VCaP (cell line): ENCODE measurements around the gene TMX1.

Experiments used
- H3K27ac ChIP-seq: fragments of 450-650 bp; 2 replicates; pipeline ENCODE4 v1.5.1; 2017
- CTCF ChIP-seq: fragments of 450-650 bp; conservative IDR thresholded peaks from 2 replicates; pipeline ENCODE4 v1.5.1; 2017; ENCODE audit warnings: mild to moderate bottlenecking, moderate library complexity

The TMX1 gene

GRCh38 chr14:51294951-51295525, 55.0 kb downstream of the TMX1 start:
- no peak for TF ChIP-seq CTCF
- H3K27ac ChIP-seq: no peak overlapping the region

DNA sequence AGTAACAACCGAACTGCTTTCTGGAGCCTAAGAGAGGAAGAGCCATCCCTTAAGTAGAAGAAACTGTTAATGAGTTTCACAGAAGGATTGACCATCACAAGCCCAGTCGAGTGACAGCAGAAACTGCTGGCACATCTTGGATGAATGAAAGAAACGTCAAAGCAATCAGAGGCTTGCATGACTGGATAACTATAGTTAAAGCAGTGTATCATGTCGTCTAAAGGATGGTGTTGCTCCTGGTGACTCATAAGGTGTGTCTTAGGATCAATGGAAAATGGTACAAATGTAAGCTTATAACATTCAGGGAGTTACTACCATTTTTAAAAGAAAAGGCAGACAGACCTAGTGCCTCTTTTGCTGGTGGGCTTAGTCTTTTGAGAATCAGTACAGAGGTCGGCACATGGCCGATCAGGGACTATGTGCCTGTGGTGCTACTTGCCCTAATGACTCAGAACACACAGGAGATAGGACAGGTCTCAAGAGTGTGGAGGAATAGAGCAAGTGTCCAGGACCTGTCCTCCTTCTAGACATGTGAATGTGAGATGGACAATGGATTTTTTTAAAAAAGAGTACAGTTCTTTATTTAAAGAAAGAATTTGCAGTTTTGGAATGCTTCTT, 55.7 kb downstream of the TMX1 start:
- TF ChIP-seq CTCF: no peak

GRCh38 chr14:51297066-51297465, 57.0 kb downstream of the TMX1 start:
- no peak overlapping the region for H3K27ac ChIP-seq
- no peak for TF ChIP-seq CTCF

More for the DNA sequence above, 55.7 kb downstream of the TMX1 start:
- no peak overlapping the region for H3K27ac ChIP-seq

DNA sequence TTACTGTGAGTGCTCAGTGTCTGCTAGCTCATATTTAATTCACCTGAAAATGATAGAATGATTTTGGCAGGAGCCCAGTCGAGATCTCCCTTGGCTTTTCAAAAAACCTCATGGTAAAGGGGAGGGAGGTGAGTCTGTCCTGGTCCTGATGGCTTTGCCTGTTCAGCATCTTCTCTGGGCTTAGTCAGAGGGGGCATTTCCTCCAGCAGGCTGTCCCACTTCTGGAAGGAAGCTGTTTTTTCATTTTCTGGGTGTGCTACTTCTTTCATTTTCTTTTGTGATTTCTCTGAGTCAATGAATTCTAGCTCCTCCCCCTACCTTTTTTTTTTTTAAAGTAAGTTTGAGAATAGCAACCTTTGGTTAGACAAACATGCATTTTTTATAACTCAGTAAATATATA, 58.8 kb downstream of the TMX1 start:
- H3K27ac ChIP-seq: no peak overlapping the region
- no peak for TF ChIP-seq CTCF

DNA sequence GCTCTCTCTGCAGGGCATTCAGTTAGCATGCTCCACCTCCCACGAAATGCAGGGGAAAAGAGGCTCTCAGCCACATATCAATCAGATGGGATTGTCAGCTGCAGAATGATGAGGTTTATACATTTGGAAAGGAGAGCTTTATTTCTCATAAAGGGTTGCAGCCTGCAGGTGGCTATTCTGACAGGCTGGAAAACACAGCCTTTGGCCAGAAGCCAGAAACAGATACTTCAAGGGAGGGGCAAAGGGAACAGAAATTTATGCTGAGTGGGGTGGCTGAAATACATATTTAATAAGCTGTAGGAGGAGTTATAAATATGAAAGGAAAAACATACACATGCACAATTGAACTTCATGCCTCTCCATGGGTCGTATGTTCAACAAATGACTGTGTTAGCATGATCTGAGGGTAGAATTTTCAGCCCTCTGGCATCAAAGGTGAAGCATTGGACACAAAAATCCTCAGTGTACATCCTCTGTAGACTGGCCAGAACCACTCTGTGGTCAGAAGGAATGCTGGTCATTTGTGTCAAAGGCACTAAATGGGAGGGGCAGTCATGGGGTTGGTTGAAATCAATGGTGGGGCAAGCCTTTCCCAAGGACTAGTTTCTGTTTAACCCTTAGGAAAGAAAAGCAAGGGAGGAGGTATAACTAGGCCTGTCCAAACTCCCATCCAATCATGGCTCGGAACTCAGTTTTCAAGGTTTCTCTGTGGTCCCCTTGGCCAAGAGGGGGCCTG, 62.4 kb downstream of the TMX1 start:
- H3K27ac ChIP-seq: no peak overlapping the region
- TF ChIP-seq CTCF: 0 out of 2 replicates have a peak, but pooled peaks have one; percentile 10

- no peak for TF ChIP-seq CTCF
- H3K27ac ChIP-seq: no peak overlapping the region
Observed at GRCh38 chr14:51304438-51304837, 64.4 kb downstream of the TMX1 start.

- no peak for TF ChIP-seq CTCF
- no peak overlapping the region for H3K27ac ChIP-seq
Observed at GRCh38 chr14:51304941-51305340, 64.9 kb downstream of the TMX1 start.
